GM19351 (cell line): ENCODE data around the gene OR10P1.
"Not testable (repeated sequence)": the region's sequence is repeated elsewhere in the genome, so short reads cannot be mapped to it uniquely, and the experiment has no call there.

Source experiments
- ATAC-seq: cut with Tn5 transposase; IDR thresholded peaks from one replicate; pipeline ENCODE4 v1.9.1; 2021; ENCODE audit warnings: mild to moderate bottlenecking, moderate library complexity; ENCODE audit not compliant: unreplicated experiment

The OR10P1 gene, protein sequence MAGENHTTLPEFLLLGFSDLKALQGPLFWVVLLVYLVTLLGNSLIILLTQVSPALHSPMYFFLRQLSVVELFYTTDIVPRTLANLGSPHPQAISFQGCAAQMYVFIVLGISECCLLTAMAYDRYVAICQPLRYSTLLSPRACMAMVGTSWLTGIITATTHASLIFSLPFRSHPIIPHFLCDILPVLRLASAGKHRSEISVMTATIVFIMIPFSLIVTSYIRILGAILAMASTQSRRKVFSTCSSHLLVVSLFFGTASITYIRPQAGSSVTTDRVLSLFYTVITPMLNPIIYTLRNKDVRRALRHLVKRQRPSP

DNA sequence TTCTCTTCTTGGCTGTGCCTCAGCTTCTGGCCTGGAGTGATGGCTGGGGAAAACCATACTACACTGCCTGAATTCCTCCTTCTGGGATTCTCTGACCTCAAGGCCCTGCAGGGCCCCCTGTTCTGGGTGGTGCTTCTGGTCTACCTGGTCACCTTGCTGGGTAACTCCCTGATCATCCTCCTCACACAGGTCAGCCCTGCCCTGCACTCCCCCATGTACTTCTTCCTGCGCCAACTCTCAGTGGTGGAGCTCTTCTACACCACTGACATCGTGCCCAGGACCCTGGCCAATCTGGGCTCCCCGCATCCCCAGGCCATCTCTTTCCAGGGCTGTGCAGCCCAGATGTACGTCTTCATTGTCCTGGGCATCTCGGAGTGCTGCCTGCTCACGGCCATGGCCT, at the start of gene OR10P1:
TSS of gene OR10P1 (plus strand) at position 40 of the 400 bp plus-strand sequence. CDS start at position 40, 0 bp downstream.
- no peak for ATAC-seq

DNA sequence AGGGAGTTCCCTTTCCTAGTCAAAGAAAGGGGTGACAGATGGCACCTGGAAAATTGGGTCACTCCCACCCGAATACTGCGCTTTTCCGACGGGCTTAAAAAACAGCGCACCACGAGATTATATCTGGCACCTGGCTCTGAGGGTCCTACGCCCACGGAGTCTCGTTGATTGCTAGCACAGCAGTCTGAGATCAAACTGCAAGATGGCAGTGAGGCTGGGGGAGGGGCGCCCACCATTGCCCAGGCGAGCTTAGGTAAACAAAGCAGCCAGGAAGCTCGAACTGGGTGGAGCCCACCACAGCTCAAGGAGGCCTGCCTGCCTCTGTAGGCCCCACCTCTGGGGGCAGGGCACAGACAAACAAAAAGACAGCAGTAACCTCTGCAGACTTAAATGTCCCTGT, 46.5 kb upstream of the OR10P1 start:
- not testable (repeated sequence) for ATAC-seq

DNA sequence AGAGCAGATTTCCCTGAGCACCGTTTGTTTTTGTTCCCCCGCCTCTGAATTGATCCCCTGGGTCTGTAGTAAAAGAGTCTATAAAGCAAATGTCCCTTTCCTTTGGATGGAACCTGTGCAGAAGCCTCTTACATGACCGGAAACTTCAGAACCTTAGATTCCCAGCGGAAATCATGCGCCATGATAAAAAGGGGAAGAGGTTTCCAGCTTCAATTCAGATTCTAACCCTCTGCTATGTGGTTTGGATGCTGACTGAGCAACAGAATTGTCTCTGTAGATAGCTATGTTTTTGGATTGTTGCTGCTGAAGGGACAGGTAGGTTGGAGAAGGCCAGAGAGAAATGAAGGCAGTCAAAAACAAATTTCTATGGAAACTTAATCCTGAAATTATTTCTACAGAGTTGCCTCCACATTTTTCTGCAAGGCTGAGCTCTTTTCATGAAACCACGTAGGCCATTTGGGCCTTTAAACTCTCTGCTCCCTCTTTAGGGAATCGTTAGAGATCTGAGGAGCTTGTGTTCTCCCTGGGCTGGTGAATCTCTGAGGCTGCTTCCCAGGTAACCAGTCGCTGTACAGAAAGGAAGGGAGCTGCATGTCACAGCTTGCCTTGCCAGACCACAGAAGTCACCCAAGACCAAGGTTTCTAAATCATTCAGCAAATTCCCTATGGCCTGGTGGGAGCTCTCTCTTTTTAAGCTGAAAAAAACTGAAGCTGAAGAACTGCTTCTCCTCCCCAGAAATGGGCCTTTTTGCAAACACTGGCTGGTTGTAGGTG, 28.7 kb upstream of the OR10P1 start:
- no peak for ATAC-seq

DNA sequence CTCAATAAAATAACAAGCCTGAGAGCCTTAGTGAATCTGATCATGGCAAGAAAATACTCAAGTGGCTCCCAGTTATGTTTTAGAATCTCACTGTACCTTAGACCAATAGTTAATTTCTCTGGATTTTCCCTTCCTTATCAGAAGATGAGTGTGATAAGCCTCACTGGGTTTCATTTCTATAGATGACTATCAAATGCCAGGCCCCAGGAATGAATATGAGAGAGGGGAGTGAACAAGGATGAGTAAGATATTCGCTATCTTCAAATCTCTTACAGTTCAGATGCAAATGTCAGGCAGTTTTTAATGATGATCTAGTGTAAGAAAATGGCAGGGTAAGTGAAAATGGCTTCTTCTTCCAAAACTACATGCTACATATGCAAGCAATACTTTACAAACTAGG, 26.1 kb upstream of the OR10P1 start:
- no peak for ATAC-seq

DNA sequence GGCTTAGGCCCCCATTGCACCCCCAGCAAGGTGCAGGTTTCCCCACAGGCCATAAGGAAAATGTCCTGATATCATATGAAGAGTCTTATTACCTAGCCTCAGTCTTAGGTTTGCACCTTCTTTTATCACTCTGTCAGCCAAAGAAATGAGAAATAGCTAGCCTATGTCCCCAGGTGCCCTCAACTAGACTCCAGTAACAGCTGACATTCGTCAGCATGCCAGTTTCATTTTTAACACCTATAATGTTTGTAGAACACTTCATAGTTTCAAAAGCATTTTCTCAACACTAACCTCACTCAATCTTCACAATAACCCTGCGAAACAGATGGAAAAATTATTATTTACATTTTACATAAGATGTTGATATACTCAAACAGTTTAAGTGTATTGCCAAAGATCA, 24.0 kb upstream of the OR10P1 start:
- ATAC-seq, result no peak

DNA sequence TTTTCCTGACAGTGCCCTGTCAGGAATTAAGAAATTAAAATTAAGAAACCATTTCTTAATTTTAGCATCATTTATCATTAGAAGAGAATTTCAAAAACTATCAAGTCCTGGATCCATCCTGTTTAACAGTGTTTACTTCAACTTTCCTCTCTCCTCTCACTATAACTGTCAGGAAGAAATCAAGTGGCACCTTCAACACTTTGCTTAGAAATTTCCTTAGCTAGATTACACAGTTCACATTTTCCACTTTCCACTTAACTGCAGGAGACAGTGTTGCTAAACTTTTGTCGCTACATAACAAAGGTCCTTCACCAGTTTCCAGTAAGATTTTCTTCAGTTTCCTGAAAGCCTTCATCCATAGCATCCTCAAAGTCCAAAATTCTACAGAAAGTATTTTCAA, 21.9 kb upstream of the OR10P1 start:
- no peak for ATAC-seq

DNA sequence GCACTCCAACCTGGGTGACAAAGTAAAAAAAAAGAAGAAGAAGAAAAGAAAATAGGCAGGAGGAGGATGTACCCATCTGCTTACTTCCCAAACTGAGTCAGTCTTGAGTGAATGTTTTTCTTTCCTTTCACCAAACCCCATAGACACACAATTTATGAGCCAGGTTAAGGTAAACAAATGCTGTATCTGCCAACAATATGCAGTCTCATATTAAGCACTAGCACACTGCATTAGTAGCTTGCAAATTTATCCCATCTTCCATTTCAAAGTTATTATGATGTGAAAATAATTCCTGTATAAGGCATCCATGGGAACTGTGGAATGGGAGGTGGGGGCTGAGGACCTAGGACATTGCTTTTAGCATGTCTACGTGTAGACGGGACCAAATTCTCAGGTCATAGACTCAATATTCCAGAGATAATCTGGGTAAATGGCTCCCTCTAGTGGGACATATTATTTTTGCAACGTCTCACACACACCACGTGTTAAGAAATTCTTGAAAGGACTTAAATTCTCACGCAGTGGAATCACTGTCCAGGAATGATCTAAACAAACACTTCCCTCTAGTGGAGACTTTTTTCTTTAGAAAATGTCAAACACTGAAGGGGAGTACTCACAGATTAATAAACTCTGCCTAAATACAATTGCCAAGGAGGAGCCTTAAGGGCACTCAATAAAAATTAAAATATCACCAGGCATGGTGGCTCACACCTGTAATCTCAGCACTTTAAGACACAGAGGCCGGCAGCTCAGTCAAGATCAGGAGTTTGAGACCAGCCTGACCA, 17.1 kb upstream of the OR10P1 start:
- peak; percentile 81 for ATAC-seq

DNA sequence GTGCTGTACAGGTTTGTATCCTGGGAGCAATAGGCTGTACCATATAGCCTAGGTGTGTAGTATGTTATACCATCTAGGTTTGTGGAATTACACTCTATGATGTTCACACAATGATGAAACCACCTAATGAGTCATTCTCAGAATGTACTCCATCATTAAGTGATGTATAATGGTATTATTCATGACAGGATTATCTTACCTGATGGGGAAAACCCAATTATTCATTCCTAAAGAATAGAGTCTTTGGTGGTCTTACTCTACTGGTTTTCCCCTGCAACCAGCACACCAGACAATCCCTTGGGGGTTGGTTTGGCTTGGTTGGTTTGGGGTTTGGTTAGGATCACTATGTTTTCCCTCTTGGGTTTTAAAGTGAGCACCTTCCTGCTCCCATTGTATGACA, 12.6 kb upstream of the OR10P1 start:
- ATAC-seq, result peak; percentile 60

DNA sequence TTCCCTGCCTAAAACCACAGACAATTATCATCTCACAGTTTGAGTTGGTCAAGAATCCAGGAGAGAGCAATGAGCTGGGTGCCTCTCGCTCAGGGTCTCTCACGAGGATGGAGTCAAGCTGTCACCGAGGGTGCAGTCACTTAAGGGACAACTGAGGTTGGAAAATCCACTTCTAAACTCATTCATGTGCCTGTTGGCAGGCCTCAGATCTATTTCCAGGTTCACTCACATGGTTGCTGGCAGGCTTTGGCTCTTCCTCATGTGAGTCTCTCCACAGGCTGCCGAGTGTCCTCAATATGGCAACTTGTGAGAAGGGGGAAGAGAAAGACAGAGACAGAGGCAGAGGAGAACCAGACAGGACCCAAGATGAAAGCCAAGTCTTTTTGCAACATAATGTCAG, 10.5 kb upstream of the OR10P1 start:
- ATAC-seq, result no peak

DNA sequence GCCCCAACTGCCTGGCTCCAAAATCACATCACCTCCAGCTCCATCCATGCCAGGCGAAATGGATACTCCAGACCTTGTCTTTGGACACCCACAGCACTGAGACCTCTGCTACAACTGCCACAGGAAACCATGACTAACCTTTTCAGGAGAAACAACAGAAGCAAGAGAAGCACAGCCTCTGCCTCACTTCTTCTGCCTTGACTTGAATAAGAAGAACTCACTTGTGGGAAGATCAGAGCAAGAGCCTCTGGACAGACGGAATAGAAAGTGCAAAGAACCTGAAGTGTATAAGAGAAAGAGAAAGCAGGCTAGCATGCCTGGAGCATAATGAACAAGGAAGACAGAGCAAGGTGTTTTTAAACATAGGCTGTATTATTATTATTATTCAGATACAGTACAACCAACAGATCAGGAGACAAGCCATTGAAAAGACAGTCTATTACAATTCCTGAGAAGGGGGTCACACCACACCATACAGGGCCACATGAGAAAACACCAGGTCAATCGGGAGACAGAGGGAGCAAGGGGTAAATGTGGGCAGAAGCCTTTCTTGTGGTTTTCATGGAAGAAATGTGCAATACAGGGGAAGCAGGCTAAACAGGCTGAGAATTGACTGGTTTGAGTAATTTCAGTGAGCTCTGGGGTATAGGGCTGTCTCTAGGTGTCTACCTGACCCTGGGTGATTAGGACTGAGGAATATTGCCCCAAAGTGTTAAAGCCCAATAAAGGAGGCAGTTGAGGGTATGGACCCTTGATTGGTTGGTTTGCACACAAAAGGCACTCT, 7.4 kb upstream of the OR10P1 start:
- ATAC-seq, result no peak

DNA sequence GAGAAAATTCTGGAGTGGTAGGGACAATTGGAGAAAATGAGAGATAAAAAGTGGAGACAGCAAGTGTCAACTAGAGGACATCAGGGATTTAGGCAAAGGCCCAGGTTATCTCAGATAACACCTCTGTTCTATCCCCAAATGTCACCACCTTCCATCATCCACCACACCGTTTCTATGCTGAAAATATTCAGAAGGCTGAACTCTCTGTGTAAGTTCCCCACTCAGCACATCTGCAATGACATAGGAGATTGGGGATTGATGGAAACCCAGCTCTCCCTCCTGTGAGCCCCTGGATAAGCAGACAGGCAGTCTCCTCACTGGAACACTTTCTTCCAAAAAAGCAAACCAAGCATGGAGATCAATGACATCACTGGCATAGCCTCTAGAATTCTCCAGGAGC, 5.6 kb upstream of the OR10P1 start:
- ATAC-seq, result no peak

DNA sequence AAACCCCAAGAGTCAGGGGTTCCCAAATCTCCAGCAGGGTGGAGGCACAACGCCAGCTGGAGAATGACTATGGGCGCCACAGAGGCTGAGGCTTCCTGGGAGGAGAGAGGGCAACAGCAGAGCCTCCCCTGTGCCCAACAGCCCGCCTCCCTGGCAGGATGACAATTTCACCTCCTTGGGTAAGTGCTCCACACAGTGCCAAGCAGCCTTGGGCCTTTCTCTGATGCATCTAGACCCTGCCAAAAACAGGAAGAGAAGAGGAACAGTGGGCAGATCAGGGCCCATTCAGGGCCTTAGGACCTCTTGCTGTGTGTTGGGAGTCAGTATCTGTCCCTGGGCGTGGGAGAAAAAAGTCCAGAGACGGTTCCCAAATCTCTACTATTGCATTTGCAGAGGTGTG, 5.0 kb upstream of the OR10P1 start:
- no peak for ATAC-seq

DNA sequence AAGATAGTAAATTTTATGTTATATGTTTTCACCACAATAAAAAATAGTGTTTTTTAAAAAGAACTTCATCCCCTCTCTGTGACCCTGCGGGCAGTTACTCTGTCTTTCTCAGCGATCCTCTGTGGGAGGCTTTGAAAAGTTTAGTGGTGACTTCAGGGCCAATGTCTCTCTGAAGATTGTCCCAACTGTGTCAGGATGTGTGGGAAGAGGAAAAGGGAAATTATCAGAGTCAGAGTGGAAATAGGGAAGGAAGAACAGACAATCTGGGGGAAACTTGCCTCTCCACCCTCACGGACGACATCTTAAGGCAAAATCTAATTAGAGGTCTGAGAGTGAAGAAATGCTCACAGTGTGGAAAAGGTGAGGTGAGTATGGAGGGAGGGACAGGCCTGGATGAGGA, 3.5 kb upstream of the OR10P1 start:
- no peak for ATAC-seq

DNA sequence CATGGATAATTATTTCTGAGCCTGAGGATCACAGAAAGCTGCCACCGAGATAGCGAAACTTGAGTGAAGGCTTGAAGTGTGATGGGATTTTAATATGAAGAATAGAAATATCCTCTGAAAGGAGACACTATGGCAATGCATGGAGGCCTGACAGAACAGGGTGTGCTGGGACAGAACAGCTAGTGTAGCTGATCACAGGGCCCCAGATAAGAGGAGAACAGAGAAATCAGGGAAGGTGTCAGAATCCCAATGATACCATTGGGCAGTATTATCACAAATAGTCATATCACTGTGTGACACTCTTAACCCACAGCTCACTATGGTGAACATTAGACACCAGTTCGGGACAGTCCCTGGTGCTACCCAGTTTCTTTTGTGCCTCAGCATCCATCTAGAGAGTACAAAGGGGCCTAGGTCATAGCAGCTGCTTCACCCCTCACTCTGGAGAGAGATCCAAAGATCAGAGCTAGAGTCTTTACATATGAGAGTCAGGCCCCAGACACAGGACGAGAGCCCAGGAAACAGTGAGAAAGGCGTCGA, 506 bp upstream of the OR10P1 start:
- ATAC-seq, result no peak

DNA sequence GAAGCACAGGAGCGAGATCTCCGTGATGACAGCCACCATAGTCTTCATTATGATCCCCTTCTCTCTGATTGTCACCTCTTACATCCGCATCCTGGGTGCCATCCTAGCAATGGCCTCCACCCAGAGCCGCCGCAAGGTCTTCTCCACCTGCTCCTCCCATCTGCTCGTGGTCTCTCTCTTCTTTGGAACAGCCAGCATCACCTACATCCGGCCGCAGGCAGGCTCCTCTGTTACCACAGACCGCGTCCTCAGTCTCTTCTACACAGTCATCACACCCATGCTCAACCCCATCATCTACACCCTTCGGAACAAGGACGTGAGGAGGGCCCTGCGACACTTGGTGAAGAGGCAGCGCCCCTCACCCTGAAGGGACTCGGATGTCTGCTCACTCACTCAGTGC, 775 bp downstream of the OR10P1 start:
- no peak for ATAC-seq

DNA sequence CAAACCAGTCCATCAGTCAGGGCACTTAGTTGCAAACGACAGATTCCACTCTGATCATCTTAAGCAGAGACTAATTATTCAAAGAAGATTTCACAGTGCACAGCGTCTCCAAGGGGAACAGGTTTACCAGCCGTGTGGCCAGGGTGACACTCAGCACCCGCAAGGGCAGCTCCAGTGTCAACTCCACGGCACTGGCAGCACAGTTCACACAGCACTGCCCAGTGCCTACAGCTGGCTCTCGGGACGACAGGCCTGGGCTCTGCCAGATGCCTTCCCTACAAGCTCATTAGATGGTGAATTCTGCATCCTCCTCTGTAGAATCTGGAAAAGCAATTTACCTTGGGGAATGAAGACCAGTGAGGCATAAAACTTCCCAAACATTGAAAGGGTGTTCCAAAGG, 4.9 kb downstream of the OR10P1 start:
- no peak for ATAC-seq

DNA sequence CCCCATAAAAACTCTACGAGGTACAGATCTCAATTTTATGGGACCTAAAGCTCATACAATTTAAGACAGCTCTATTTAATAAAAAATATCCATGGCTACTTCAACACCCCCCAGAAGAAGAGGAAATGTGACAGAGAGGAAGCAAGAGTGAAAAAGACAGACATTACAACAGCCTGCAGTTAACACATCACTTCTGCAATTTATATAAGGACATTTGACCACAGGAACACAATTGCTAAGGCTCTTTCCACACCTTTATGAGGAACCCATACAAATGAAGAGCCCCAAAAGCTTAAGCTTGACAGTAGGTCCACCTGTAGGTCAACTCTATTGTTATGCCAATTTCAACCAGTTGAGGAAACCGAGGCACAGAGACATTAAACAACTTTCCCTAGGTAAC, 5.6 kb downstream of the OR10P1 start:
- peak; percentile 50 for ATAC-seq

DNA sequence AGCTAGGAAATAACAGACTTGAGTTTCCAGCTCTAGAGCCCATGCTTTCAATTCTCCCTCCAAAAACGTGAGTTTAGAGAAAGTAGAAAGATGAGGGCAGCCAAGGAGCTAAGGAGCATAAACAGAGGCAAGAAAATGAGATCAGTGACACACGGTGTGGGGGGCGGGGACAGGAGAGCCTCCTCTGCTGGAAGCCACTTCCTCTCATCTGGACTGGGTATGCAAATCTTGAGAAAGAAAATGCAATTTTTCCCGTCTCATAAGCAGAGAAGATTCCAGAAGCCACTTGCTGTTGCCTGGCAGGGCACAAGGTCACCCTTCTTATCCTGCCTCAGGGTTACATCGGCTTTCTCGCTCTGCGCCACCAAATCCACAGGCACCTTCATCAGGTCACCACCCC, 6.0 kb downstream of the OR10P1 start:
- ATAC-seq, result peak; percentile 44

DNA sequence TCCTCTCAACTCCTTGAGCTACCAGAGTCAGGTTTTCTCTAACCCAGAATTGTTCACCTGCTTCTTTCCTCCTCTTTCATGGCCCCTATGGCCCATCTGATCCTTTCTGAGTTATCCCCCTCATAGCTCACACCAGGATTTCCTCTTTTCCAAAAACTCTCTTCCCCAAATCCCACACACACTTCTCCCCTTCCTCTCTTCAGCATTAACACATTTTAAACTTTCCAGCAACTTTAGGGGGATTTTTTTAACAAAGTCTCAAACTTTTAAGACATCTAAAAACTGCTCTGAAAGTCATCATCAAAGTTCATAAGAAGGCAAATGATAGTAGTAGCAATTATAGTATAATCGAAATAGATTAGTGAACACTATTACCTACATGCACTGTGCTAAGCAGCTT, 7.9 kb downstream of the OR10P1 start:
- ATAC-seq, result no peak

DNA sequence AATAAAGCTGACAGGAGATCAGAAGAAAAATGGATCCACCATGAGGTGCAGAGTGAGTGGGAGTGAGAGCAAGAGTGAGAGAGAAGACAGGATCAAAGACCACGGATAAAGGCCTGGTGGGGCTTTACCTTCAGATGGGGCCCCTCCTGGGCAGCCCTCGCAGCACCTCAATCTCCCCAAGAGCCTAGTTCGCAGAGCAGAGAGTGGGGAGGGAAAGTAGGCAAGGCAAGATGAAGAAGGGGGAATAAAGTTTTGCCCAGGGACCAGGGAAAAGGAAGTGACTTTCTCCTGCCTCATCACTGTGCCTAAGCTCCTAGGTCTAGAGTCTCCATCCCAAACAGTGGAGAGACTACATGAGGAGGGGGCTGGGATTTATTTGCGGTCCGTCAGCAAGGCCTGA, 10.3 kb downstream of the OR10P1 start:
- no peak for ATAC-seq
